ENCODE data around the gene LDB2.

LDB2 gene

DNA sequence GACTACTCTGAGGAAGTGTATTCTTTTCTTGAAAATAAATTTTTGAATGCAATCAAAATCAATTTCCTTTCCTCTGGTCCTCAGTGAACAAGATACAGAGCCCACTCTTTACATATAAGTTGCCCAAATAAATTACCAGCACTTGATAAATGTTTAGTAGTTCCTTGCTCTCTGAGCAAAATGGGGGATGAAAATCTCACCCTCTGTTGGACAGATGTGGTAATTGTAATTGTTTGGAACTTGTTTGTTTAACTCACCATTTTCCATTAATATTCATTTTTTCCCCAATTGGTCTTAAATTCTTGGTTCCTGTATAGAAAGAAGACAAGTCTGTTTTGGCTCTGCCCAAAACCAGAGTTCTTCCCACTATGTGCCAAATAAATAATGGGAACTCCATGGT lies 146.3 kb downstream of the LDB2 start:
- DNase-seq = peak in 1 of 2 experiments; percentile 4

GRCh38 chr4:16750882-16751642 lies 147.4 kb downstream of the LDB2 start:
- DNase-seq = no peak

GRCh38 chr4:16750216-16750615 lies 148.2 kb downstream of the LDB2 start:
- DNase-seq = no peak

- no peak for DNase-seq
These were observed 152.6 kb downstream of the LDB2 start for GRCh38 chr4:16745887-16746286.

GRCh38 chr4:16745009-16745635 lies 153.3 kb downstream of the LDB2 start:
- no peak for DNase-seq

GRCh38 chr4:16741287-16741686 lies 157.2 kb downstream of the LDB2 start:
- no peak for DNase-seq

- DNase-seq = no peak
These were observed 158.3 kb downstream of the LDB2 start for GRCh38 chr4:16739997-16740624.

GRCh38 chr4:16738558-16738957 lies 159.9 kb downstream of the LDB2 start:
- DNase-seq = no peak

DNA sequence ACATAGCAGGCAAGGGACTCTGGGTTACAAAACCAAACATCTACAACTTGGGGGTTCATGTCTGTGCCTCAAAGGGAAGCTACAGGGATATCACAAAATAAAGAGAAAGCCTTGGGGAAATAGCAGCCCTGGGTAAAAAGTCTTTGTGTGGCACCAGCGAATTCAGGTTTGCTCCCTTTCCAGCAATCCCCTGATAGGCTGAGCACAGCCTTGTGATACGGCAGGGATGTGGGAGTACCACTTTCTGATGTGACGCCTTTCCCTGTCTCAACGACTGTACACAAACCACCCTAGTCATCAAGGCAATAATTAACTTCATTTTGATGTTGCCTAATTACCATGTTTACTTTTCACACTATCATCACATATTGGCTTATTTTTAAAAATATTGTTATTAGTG lies 164.9 kb downstream of the LDB2 start:
- DNase-seq = no peak

DNA sequence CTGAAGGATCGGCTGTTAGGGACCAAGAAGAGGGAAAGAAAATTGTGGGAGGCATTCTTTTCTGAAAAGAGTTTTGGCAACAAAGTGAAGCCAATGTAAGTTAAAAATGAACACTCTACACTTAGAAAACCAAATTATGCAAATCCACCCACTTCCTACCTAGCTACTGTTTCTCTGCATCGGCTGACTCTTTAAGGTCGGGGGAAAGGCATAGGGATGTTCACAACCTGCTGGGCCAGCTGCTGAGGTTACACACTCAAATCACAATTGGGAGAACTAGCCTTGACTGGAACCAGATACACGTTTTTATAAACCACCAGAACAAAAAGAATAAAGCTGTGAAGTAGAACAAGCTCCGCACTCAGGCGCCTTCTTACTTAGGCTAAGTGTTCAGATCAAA lies 165.7 kb downstream of the LDB2 start:
- DNase-seq = no peak

- DNase-seq = no peak
These were observed 166.6 kb downstream of the LDB2 start for GRCh38 chr4:16731776-16732380.

- DNase-seq = no peak
These were observed 167.8 kb downstream of the LDB2 start for GRCh38 chr4:16730522-16731205.

DNA sequence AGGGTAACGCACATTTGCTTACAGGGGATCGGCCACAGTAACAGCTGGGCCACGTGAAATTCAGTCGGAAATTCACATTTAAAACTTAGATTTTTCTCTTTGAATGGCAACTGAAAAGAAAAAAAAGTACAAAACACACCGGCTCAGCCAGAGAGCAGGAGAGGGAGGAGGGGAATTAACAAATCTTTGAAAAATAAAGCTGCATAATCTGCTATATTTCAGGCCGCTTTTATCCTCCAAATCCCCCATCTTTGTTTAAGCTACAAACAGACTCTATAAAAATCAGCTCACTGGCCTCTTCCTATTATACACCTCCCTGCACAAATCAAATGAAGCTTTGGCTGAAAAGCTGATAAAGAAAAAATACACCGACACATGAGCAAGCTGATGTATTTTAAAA lies 169.1 kb downstream of the LDB2 start:
- no peak for DNase-seq

GRCh38 chr4:16728849-16729248 lies 169.6 kb downstream of the LDB2 start:
- no peak for DNase-seq

- no peak for DNase-seq
These were observed 170.3 kb downstream of the LDB2 start for GRCh38 chr4:16728111-16728510.

- DNase-seq = no peak
These were observed 171.2 kb downstream of the LDB2 start for GRCh38 chr4:16727218-16727617.

- DNase-seq = no peak
These were observed 171.9 kb downstream of the LDB2 start for GRCh38 chr4:16726368-16727050.

DNA sequence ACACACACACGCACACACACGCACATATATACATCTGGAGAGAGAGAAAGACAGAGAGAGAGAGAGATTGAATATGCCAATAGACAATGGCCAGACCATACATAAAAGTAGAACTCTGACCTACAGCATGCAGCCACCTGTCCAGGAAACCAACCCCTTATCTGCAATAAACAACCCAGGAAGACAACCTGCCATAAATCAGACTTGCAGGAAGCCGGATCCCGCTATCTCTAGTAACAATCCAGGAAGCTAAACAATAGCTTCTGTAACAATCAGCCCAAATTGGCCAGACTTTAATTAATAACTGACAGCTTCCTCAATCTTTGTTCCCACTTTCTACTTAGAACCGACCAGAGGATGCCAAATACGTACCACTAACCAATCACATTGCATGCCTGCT lies 173.2 kb downstream of the LDB2 start:
- no peak for DNase-seq

GRCh38 chr4:16722416-16722815 lies 176.0 kb downstream of the LDB2 start:
- DNase-seq = no peak

GRCh38 chr4:16721613-16722291 lies 176.7 kb downstream of the LDB2 start:
- DNase-seq = no peak

GRCh38 chr4:16720761-16721160 lies 177.7 kb downstream of the LDB2 start:
- DNase-seq = no peak

Measured in SW 1271 (cell line).